Sciatic nerve (tissue), 2 donors: Measurements from ENCODE around the gene SLC6A1. TPM values are rescaled to one million over a fixed set of nuclear protein-coding genes. Genes with fewer than 3 reads are reported as not detected.

Experiments used
- ATAC-seq: fragments of 200-7000 bp; cut with Tn5 transposase; one replicate; pipeline ENCODE4 v1.9.1; 2020; ENCODE audit warnings: mild to moderate bottlenecking, moderate library complexity
- DNase-seq: peaks from one replicate; pipeline ENCODE4 v3.0.0-alpha.2; 2020; ENCODE audit warnings: low spot score
- intact Hi-C: fragments of 100-400 bp; cut with DNase I; formaldehyde crosslinking; loops from one replicate; pipeline ENCODE4 v1.14.2; 2022
- total RNA-seq: library from RNA; stranded (reverse); fragmentation: NEBNext Ultra II Directional; extraction: Animal tissue kit (Norgen Biotek cat#: 25700); gene quantifications from one replicate; pipeline ENCODE4 v1.2.1, GENCODE V29; 2021
- donor health status: DM: no; HTN: no; CAD: no.
- donor health status: DM: no; HTN: no; CAD: no.

Gene SLC6A1
- total RNA-seq, 1 donor from 2014 or later, result 10.9 TPM

DNA sequence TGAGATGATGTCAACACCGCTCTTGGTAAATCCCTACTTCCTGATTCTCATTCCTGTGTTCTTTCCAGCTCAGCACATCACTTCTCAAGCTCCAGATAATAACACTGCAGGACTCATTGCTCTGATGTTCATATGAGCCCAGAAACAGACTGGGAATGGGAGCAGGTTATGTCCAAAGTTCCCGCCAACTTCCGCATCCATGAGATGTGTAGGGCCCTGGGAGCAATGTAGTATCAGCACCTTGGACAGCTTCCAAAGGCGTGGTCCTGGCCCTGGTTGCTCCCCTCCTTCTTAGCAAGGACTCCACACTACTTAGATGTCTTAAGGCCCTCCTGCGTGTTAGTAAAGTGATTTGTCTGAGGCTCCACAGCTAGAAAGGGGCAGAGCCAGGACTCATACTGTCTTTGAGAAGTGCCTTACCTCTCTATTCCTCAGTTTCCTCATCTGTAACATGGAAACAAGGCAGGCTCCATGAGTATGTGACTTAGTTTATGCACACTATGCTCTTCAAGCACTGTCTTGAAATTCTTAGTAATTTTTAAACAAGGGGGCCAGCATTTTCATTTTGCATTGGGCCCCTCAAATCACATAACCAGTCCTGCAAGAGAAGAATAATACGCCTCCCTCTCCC lies 27.9 kb upstream of the SLC6A1 start:
- ATAC-seq (no peak), DNase-seq (no peak)
- intact Hi-C loops, result no loop called here

DNA sequence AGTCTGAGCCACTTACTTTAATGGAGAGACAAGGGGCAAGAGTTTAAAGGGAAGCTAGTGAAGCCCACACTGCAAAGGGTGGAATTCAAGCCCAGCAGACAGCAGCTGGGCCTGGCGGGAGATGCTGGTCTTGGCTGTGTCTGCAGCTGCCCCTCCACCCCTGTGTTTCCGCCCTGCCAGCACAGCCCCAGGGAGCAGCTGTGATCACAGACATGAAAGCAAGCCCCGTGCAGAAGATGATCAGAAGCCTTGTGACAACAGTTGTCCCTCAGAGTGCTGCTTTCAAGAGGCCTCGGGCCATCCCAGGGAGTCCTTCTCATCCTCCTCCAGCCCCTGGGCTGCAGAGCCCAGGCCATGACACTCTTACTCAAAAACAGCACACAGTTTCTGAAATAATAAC lies 24.1 kb upstream of the SLC6A1 start:
- intact Hi-C loops, result no loop called here
- no peak for ATAC-seq
- DNase-seq, result no peak

GRCh38 chr3:10970306-10970960 lies 22.1 kb upstream of the SLC6A1 start:
- DNase-seq, result no peak
- intact Hi-C loops, result no loop called here
- ATAC-seq, result no peak

GRCh38 chr3:10972072-10972782 lies 20.3 kb upstream of the SLC6A1 start:
- ATAC-seq, result no peak
- intact Hi-C loops, result no loop called here
- no peak for DNase-seq

DNA sequence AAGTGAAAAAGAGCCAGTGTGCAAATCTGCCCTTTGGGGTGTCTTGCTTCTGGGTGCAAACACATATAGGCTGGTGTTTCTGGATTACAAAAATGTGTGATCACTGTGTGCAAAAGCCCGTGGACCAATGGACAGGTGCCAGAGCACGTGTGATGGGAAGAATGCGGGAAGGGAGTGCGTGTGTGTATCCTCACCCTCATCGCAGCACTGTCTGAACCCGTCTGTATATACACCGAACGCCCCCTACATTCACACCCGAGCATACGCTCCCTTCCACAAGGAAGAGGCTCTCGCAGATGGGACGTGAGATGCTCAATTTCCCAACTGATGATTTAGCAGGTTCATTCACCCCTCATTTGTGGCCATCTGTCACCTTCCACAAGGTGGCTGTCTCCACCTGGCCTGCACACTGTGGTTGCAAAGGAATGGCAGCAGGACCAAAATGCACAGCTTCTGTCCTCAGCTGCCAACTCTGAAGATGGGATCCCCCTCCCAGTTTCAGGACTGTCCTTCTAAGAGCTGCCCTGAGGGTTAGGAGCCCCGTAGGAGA lies 19.4 kb upstream of the SLC6A1 start:
- no peak for ATAC-seq
- no peak for DNase-seq
- intact Hi-C loops, result no loop called here

GRCh38 chr3:10974131-10974530 lies 18.4 kb upstream of the SLC6A1 start:
- intact Hi-C loops, result no loop called here

GRCh38 chr3:10974746-10975375 lies 17.7 kb upstream of the SLC6A1 start:
- no peak for DNase-seq
- intact Hi-C loops, result no loop called here
- ATAC-seq, result no peak

More at GRCh38 chr3:10974131-10974530, 18.4 kb upstream of the SLC6A1 start:
- ATAC-seq (no peak), DNase-seq (no peak)

- no peak for DNase-seq
- ATAC-seq, result no peak
- intact Hi-C loops, result no loop called here
These were observed 16.8 kb upstream of the SLC6A1 start for GRCh38 chr3:10975695-10976234.

- intact Hi-C loops, result no loop called here
- no peak for DNase-seq
- ATAC-seq, result no peak
These were observed 15.8 kb upstream of the SLC6A1 start for GRCh38 chr3:10976770-10977169.

- intact Hi-C loops, result no loop called here
- DNase-seq, result no peak
- ATAC-seq, result no peak
These were observed 14.5 kb upstream of the SLC6A1 start for GRCh38 chr3:10977892-10978510.

DNA sequence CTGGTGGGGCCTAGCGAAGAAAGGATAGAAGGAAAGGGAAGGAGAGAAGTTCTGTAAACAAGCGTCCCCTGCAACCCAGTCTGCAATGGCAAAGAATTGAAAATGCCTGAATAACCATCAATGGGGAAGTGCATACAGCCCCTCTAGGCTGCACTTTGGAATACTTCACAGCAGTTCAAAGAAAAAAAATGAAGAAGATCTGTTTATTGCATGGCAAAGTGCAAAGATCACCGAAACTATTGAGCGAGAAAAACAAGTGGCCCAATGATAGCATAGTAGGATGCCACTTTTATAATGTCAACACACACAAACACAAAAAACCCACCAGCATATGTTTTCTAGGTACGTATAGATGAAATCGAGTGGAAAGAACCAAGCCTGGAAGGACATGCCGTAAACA lies 13.6 kb upstream of the SLC6A1 start:
- intact Hi-C loops, result no loop called here
- ATAC-seq (no peak), DNase-seq (no peak)

GRCh38 chr3:10980312-10980711 lies 12.2 kb upstream of the SLC6A1 start:
- ATAC-seq (no peak), DNase-seq (no peak)
- intact Hi-C loops, result no loop called here

DNA sequence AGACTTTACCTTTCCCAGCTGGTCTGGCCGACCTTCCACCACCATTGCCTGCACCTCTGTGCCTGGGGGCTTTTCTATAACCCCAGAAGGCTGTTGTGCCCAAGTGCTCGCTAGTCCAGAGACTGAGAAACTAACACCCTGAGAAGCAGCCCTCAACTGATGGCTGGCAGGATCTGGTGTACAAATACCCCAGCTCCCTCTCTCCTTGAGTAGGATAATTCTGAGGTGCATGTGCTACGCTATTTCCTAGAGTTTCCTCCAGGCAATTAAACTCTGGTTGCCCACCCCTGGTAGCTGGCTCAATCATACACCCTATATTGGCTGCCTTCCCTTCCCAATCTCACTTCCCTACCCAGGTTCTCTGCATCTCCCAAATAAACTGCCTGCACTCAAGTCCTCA lies 11.5 kb upstream of the SLC6A1 start:
- intact Hi-C loops, result no loop called here
- ATAC-seq, result no peak
- no peak for DNase-seq

DNA sequence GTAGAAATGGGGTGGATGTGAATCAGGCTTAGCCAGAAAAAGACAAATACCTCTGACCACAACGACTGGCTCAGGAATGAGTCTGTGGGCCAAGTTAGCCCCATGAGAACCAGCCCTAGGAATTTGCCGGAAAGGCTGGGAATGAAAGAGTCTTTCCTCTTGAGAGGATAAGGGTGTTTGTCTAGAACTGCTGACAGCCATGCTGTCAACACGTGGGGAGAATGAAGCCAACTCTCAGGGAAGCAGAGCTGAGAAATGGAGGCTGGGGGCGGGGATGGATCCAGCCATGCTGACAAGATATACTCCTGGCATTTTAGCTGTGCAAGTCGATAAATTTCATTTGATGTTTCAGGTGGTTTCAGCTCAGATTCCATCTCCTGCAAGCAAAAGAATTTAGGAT lies 10.6 kb upstream of the SLC6A1 start:
- intact Hi-C loops, result no loop called here
- ATAC-seq, result peak; percentile 46
- no peak for DNase-seq

DNA sequence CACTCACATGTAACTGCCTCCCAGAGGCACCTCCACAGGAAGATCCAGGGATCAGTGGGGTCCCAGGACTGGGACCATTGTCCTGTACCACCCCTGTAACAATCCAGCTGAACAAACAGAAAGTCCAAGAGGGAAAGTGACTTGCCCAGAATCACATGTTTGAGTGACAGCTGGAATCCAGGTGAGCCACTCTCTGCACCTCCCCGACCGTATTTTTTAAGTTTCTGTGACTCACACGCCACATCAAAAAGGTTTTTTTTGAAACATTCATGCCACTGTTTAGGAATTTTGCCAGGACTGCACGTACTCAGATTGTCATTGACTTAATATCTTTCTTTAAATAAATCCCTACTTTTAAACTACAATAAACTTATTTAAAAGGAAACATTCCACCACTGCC lies 9.8 kb upstream of the SLC6A1 start:
- ATAC-seq (no peak), DNase-seq (no peak)
- intact Hi-C loops, result no loop called here

DNA sequence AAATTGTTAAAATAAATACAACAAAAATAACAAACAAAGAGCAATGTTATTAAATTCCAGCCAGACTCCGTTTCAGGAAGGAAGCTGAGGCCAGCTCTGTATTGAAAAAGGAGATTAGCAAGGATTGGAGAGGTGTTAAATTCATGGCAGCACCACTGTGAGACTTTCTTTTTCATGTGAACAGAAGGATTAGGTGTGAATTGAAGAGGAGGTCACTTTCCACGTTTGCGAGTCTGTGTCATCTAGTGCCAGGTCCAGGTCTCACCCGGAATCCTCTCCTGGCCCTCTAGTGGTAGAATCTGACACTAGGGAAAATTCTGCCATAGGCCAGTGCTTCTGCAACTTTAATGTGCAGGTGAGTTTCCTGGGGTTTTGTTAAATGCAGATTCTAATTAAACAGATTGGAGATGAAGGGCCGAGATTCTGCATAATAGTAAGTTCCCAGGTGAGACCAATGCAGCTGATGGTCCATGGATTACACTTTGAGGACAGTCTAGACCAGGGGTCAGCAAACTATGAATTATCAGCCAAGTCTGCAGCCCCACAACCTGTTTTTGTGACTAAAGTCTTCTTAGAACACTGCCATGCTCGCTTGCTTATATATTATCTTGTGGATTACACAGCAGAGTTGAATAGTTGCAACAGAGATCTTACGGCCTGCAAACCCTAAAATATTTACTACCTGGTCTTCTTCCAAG lies 9.2 kb upstream of the SLC6A1 start:
- DNase-seq (no peak), ATAC-seq (peak; percentile 80)
- intact Hi-C loops, result no loop called here

DNA sequence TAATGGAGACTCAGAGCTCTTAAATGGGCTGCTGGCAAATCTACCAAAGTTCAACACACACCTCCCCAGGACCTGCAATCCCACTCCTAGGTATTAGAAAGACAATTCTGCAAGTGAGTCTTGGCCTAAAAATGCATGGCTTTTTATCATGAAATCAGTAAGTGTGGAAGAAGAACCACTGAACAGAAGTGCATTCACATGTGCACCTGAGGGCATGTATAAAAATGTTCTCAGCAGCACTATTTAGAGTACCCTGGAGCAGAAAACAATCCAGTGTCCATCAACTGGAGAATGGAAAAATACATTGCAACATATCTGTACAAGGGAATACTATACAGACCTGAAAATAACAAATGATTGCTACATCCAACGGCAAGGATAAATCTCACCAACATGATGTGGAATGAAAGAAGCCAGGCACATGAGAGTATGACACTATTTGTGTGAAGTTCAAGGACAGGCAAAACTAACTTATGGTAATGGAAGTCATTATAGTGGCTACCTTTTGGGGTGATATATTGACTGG lies 8.1 kb upstream of the SLC6A1 start:
- ATAC-seq (no peak), DNase-seq (no peak)
- intact Hi-C loops, result no loop called here

DNA sequence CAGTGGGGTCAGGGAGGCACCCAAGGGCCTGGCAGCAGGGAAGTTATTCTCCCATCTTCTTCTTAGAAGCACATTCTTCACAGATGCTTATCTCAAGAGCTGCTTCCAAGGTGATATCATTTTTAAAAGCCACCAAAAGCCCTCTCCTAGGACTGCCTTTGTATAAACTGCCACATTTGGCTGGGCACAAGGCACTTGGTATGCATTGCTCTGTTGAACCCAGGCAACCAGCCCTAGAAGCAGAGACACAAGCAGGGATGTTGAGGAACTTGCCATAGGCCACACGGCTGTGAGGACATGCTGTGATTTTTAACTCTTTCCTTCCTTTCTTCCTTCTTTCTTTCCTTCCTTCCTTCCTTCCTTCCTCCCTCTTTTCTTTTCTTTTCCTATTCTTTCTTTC lies 7.4 kb upstream of the SLC6A1 start:
- intact Hi-C loops, result no loop called here
- DNase-seq, result no peak

More for the DNA sequence above, 7.4 kb upstream of the SLC6A1 start:
- no peak for ATAC-seq
